Measurements from ENCODE around the gene FNDC10. TPM values are rescaled to one million over a fixed set of nuclear protein-coding genes. Genes with fewer than 3 reads are reported as not detected.
A peak's percentile ranks its signal among the peaks of the same experiment; 100 is the strongest.
"Not testable (repeated sequence)": the region's sequence is repeated elsewhere in the genome, so short reads cannot be mapped to it uniquely, and the experiment has no call there.

FNDC10 gene
- total RNA-seq, 1 donor from 2014 or later = 0.99 TPM

GRCh38 chr1:1567891-1568291, 32.0 kb downstream of the FNDC10 start:
- no peak for DNase-seq (ENCODE audit: low read depth in 2 of 2)

GRCh38 chr1:1567152-1567875, 32.6 kb downstream of the FNDC10 start:
- DNase-seq (ENCODE audit: low read depth in 2 of 2) = peak; percentile 78 to 85

GRCh38 chr1:1565340-1565739, 34.6 kb downstream of the FNDC10 start:
- no peak for DNase-seq (ENCODE audit: low read depth in 2 of 2)

GRCh38 chr1:1564268-1564667, 35.7 kb downstream of the FNDC10 start:
- no peak for DNase-seq (ENCODE audit: low read depth in 2 of 2)

- no peak for DNase-seq (ENCODE audit: low read depth in 2 of 2)
Observed at GRCh38 chr1:1563688-1564087, 36.2 kb downstream of the FNDC10 start.

GRCh38 chr1:1562556-1563195, 37.3 kb downstream of the FNDC10 start:
- DNase-seq (ENCODE audit: low read depth in 2 of 2) = no peak

GRCh38 chr1:1561801-1562470, 38.0 kb downstream of the FNDC10 start:
- no peak for DNase-seq (ENCODE audit: low read depth in 2 of 2)

- DNase-seq (ENCODE audit: low read depth in 2 of 2) = no peak
Observed at GRCh38 chr1:1560178-1560577, 39.8 kb downstream of the FNDC10 start.

GRCh38 chr1:1559066-1559465, 40.9 kb downstream of the FNDC10 start:
- DNase-seq (ENCODE audit: low read depth in 2 of 2) = no peak

- no peak for DNase-seq (ENCODE audit: low read depth in 2 of 2)
Observed at GRCh38 chr1:1558591-1558990, 41.3 kb downstream of the FNDC10 start.

GRCh38 chr1:1557688-1558087, 42.2 kb downstream of the FNDC10 start:
- DNase-seq (ENCODE audit: low read depth in 2 of 2) = not testable (repeated sequence)

- DNase-seq (ENCODE audit: low read depth in 2 of 2) = not testable (repeated sequence)
Observed at GRCh38 chr1:1556961-1557360, 43.0 kb downstream of the FNDC10 start.

GRCh38 chr1:1556505-1556904, 43.4 kb downstream of the FNDC10 start:
- DNase-seq (ENCODE audit: low read depth in 2 of 2) = no peak

- DNase-seq (ENCODE audit: low read depth in 2 of 2) = peak; percentile 35 to 90
Observed at GRCh38 chr1:1554926-1555915, 44.7 kb downstream of the FNDC10 start.

GRCh38 chr1:1554550-1554925, 45.4 kb downstream of the FNDC10 start:
- DNase-seq (ENCODE audit: low read depth in 2 of 2) = peak in 1 of 2 donors; percentile 15

- no peak for DNase-seq (ENCODE audit: low read depth in 2 of 2)
Observed at GRCh38 chr1:1553821-1554494, 46.0 kb downstream of the FNDC10 start.

- no peak for DNase-seq (ENCODE audit: low read depth in 2 of 2)
Observed at GRCh38 chr1:1552263-1552639, 47.7 kb downstream of the FNDC10 start.

- no peak for DNase-seq (ENCODE audit: low read depth in 2 of 2)
Observed at GRCh38 chr1:1551524-1552262, 48.2 kb downstream of the FNDC10 start.

- peak; percentile 36 to 59 for DNase-seq (ENCODE audit: low read depth in 2 of 2)
Observed at GRCh38 chr1:1550591-1551432, 49.1 kb downstream of the FNDC10 start.

All from lung microvascular endothelial cell (primary cell).